Neural cell (in vitro differentiated cells): Measurements from ENCODE around the gene LIPT1. TPM values are rescaled to one million over a fixed set of nuclear protein-coding genes. Genes with fewer than 3 reads are reported as not detected.

Experiments used
- H2AFZ ChIP-seq: fragments of 200-600, 300-800 bp; sonication (generic), shearing (Covaris generic); 2 replicates; pipeline ENCODE4 v1.6.0; 2014; ENCODE audit warnings: low read depth, mild to moderate bottlenecking, antibody characterized with exemption, low read length, moderate library complexity
- H3F3A ChIP-seq: fragments of 200-600 bp; shearing (Covaris generic); 2 replicates; pipeline ENCODE4 v1.6.1; 2016; ENCODE audit warnings: mild to moderate bottlenecking, moderate library complexity, mixed read lengths, antibody characterized with exemption, low read length; ENCODE audit not compliant: insufficient read depth, poor library complexity, severe bottlenecking
- H3K27ac ChIP-seq: fragments of 200-600, 300-800 bp; sonication (generic), shearing (Covaris generic); 2 replicates; pipeline ENCODE4 v1.5.1; 2014; ENCODE audit warnings: mild to moderate bottlenecking, low read length, moderate library complexity
- H3K27me3 ChIP-seq: fragments of 300-800, 200-600 bp; sonication (generic), shearing (Covaris generic); 2 replicates; pipeline ENCODE4 v1.6.0; 2014; ENCODE audit warnings: mild to moderate bottlenecking, low read depth, low read length, moderate library complexity; ENCODE audit not compliant: insufficient read depth
- H3K36me3 ChIP-seq: fragments of 300-800, 200-600 bp; sonication (generic), shearing (Covaris generic); 2 replicates; pipeline ENCODE4 v1.5.1; 2014; ENCODE audit warnings: mild to moderate bottlenecking, antibody characterized with exemption, low read length, moderate library complexity; ENCODE audit not compliant: insufficient read depth
- H3K4me2 ChIP-seq: fragments of 300-800, 200-600 bp; sonication (generic), shearing (Covaris generic); 2 replicates; pipeline ENCODE4 v1.6.0; 2014; ENCODE audit warnings: mild to moderate bottlenecking, low read length
- H3K4me3 ChIP-seq: fragments of 300-800, 200-600 bp; sonication (generic), shearing (Covaris generic); 2 replicates; pipeline ENCODE4 v1.5.1; 2014; ENCODE audit warnings: mild to moderate bottlenecking, low read length, moderate library complexity
- H3K79me2 ChIP-seq: fragments of 200-600 bp; shearing (Covaris generic); replicated peaks from 2 replicates; pipeline ENCODE4 v1.6.0; 2014; ENCODE audit warnings: mild to moderate bottlenecking, low read length, moderate library complexity; ENCODE audit not compliant: insufficient read depth
- H3K9ac ChIP-seq: fragments of 300-800, 200-600 bp; sonication (generic), shearing (Covaris generic); 2 replicates; pipeline ENCODE4 v1.6.1; 2016; ENCODE audit warnings: mild to moderate bottlenecking, low read length, mixed read lengths
- H3K9me2 ChIP-seq: fragments of 200-600 bp; shearing (Covaris generic); 2 replicates; pipeline ENCODE4 v1.6.1; 2016; ENCODE audit warnings: mild to moderate bottlenecking, low read length, mixed read lengths; ENCODE audit not compliant: insufficient read depth
- H3K9me3 ChIP-seq: fragments of 200-600, 300-800 bp; sonication (generic), shearing (Covaris generic); 2 replicates; pipeline ENCODE4 v1.6.1; 2016; ENCODE audit warnings: mild to moderate bottlenecking, mixed run types, low read length, moderate library complexity, mixed read lengths
- H4K20me1 ChIP-seq: fragments of 200-600 bp; shearing (Covaris generic); 2 replicates; pipeline ENCODE4 v1.6.1; 2016; ENCODE audit warnings: mild to moderate bottlenecking, mixed run types; ENCODE audit not compliant: insufficient read depth
- EP300 ChIP-seq: fragments of 450-650 bp; conservative IDR thresholded peaks from 2 replicates; pipeline ENCODE4 v1.6.1; 2014; ENCODE audit warnings: antibody characterized with exemption, mild to moderate bottlenecking, moderate library complexity; ENCODE audit not compliant: poor library complexity, severe bottlenecking
- EZH2 ChIP-seq: fragments of 200-600, 300-800 bp; shearing (Covaris generic), sonication (generic); IDR thresholded peaks from 2 replicates; pipeline ENCODE4 v1.6.1; 2014; ENCODE audit warnings: antibody characterized with exemption, low read length, borderline replicate concordance, mild to moderate bottlenecking; ENCODE audit not compliant: insufficient read depth, poor library complexity, severe bottlenecking
- MXI1 ChIP-seq: fragments of 450-650 bp; conservative IDR thresholded peaks from 2 replicates; pipeline ENCODE4 v1.6.1; 2014; ENCODE audit warnings: antibody characterized with exemption, mild to moderate bottlenecking; ENCODE audit not compliant: poor library complexity, severe bottlenecking
- POLR2AphosphoS5 ChIP-seq: IDR thresholded peaks from 2 replicates; pipeline ENCODE4 v1.6.1; 2012
- RAD21 ChIP-seq: fragments of 450-650 bp; conservative IDR thresholded peaks from 2 replicates; pipeline ENCODE4 v1.6.1; 2014; ENCODE audit warnings: antibody characterized with exemption, mild to moderate bottlenecking, moderate library complexity
- REST ChIP-seq: IDR thresholded peaks from 2 replicates; pipeline ENCODE4 v1.6.1; 2012; ENCODE audit warnings: borderline replicate concordance
- SMC3 ChIP-seq: fragments of 450-650 bp; conservative IDR thresholded peaks from 2 replicates; pipeline ENCODE4 v1.6.1; 2014; ENCODE audit warnings: antibody characterized with exemption, mild to moderate bottlenecking, moderate library complexity; ENCODE audit not compliant: poor library complexity
- TAF1 ChIP-seq: IDR thresholded peaks from 2 replicates; pipeline ENCODE4 v1.6.1; 2012; ENCODE audit warnings: low read depth
- polyA plus RNA-seq: library from polyadenylated mRNA; depleted of rRNA; stranded (reverse); fragments of >200 nt; gene quantifications from 2 replicates; pipeline ENCODE4 v1.2.3, GENCODE V29; 2014
- TF ChIP-seq, protein P1 (sequence below): fragments of 450-650 bp; IDR thresholded peaks from 2 replicates; pipeline ENCODE4 v1.5.1; 2014; ENCODE audit warnings: antibody characterized with exemption, mild to moderate bottlenecking, moderate library complexity; ENCODE audit not compliant: poor library complexity, severe bottlenecking

The LIPT1 gene
- polyA plus RNA-seq, 1 donor from 2014 or later, result 2.8 TPM

GRCh38 chr2:99169534-99169933 lies 14.8 kb downstream of the LIPT1 start:
- no peak overlapping the region for H3K4me2 ChIP-seq
- TF ChIP-seq EZH2 (no peak), MXI1 (no peak), SMC3 (no peak)
- no peaks in the 10 kb centered on the region for H4K20me1 ChIP-seq
- H3K4me3 ChIP-seq, result no peak overlapping the region
- H2AFZ ChIP-seq, result no peak overlapping the region
- no peak overlapping the region for H3K9ac ChIP-seq
- H3K27ac ChIP-seq, result no peak overlapping the region
- no peaks in the 10 kb centered on the region for H3K79me2 ChIP-seq
- H3K27me3 ChIP-seq, result no peaks in the 10 kb centered on the region
- H3K9me3 ChIP-seq, result no peaks in the 10 kb centered on the region
- no peaks in the 10 kb centered on the region for H3F3A ChIP-seq
- H3K9me2 ChIP-seq, result no peaks in the 10 kb centered on the region
- H3K36me3 ChIP-seq, result no peaks in the 10 kb centered on the region

DNA sequence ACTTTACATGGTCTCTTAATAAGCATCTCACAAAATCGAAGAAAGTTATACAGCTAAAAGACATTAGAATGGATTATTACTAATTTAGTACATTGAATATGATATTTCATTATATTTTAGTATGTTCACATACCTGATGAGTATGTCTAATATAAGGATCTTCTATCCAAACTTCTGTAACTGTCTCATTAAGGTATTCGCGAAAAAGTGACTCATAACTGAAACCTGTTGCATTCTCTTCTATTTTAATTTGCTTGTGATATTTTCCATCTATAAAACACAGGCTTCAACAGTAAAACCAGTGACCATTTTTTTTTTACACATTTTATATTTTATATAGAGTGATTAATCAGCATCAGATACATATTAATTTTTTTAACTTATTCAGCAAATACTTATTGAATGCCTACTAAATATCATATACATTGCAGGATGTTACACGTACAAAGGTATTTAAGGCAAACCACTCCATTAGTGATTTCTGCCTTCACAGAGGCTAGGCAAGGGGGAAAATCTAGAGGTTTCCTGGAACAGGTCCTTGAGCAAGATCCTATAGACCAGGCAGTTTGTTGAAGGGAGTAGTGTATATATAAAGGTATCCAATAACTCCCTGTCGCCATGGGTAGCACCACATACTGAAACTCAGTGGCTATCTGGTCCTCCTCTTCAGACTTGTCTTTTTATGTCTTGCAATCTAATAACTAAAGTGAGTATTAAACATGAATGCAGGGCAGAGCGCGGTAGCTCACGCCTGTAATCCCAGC lies 16.8 kb downstream of the LIPT1 start:
- Histone ChIP-seq H3K9me2 (no peaks in the 10 kb centered on the region), H3K27ac (no peak overlapping the region), H3K27me3 (no peaks in the 10 kb centered on the region), H3K4me2 (no peak overlapping the region), H3K4me3 (no peak overlapping the region), H3K9ac (no peak overlapping the region), H3K9me3 (no peaks in the 10 kb centered on the region), H3F3A (no peaks in the 10 kb centered on the region), H4K20me1 (no peaks in the 10 kb centered on the region), H3K36me3 (no peaks in the 10 kb centered on the region), H3K79me2 (no peaks in the 10 kb centered on the region), H2AFZ (no peak overlapping the region)
- no peak for TF ChIP-seq POLR2AphosphoS5
- no peak for TF ChIP-seq EZH2
- no peak for TF ChIP-seq REST
- no peak for TF ChIP-seq TAF1
- TF ChIP-seq SMC3, result no peak

- Histone ChIP-seq H2AFZ (peak within 1 kb of the TSS; percentile 78), H3K9me3 (no peaks in the 10 kb centered on the region), H3K4me2 (peak within 1 kb of the TSS; percentile 98), H3K36me3 (no peaks in the 10 kb centered on the region), H3K79me2 (peaks cover 51% of the 10 kb centered on the region), H3K4me3 (peak within 1 kb of the TSS; percentile 87), H3F3A (no peaks in the 10 kb centered on the region), H3K9me2 (no peaks in the 10 kb centered on the region), H3K9ac (peak within 1 kb of the TSS; percentile 77), H3K27me3 (no peaks in the 10 kb centered on the region), H3K27ac (peak within 1 kb of the TSS; percentile 82), H4K20me1 (no peaks in the 10 kb centered on the region)
- peak; percentile 85 for TF ChIP-seq MXI1
- no peak for TF ChIP-seq EZH2
- peak; percentile 72 for TF ChIP-seq EP300
- peak; percentile 85 for TF ChIP-seq POLR2AphosphoS5
- peak; percentile 54 for TF ChIP-seq SMC3
- peak; percentile 98 for TF ChIP-seq REST
- TF ChIP-seq RAD21, result peak; percentile 33
- TF ChIP-seq TAF1, result peak; percentile 99
- TF ChIP-seq, protein P1, sequence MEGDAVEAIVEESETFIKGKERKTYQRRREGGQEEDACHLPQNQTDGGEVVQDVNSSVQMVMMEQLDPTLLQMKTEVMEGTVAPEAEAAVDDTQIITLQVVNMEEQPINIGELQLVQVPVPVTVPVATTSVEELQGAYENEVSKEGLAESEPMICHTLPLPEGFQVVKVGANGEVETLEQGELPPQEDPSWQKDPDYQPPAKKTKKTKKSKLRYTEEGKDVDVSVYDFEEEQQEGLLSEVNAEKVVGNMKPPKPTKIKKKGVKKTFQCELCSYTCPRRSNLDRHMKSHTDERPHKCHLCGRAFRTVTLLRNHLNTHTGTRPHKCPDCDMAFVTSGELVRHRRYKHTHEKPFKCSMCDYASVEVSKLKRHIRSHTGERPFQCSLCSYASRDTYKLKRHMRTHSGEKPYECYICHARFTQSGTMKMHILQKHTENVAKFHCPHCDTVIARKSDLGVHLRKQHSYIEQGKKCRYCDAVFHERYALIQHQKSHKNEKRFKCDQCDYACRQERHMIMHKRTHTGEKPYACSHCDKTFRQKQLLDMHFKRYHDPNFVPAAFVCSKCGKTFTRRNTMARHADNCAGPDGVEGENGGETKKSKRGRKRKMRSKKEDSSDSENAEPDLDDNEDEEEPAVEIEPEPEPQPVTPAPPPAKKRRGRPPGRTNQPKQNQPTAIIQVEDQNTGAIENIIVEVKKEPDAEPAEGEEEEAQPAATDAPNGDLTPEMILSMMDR, result no peak
These were observed 26.2 kb downstream of the LIPT1 start, which contains the start of the genes MITD1 and MRPL30 for GRCh38 chr2:99180755-99181623. TSS of gene MITD1 (minus strand) at chr2:99181058. CDS start at chr2:99180981, 77 bp downstream. TSS of gene MRPL30 (plus strand) at chr2:99181184. CDS start at chr2:99186204, 5,020 bp downstream.
